Testis (tissue), 3 donors: ENCODE measurements around the gene AAK1. TPM values are rescaled to one million over a fixed set of nuclear protein-coding genes. Genes with fewer than 3 reads are reported as not detected.

Experiments used
- DNase-seq: peaks from one replicate; pipeline ENCODE4 v3.0.0-alpha.2; 2019
- H3K27ac ChIP-seq, 2 donors: fragments of 200-600 bp; sonication (generic); one replicate each; pipeline ENCODE4 v1.5.1; 2019
- H3K27me3 ChIP-seq: fragments of 200-600 bp; sonication (generic); one replicate; pipeline ENCODE4 v1.5.1; 2019
- H3K36me3 ChIP-seq: fragments of 200-600 bp; sonication (generic); one replicate; pipeline ENCODE4 v1.5.1; 2017; ENCODE audit warnings: low read depth; ENCODE audit errors: missing control alignments
- H3K4me1 ChIP-seq: fragments of 200-600 bp; sonication (generic); one replicate; pipeline ENCODE4 v1.5.1; 2019
- H3K4me3 ChIP-seq, 2 donors: fragments of 200-600 bp; sonication (generic); one replicate each; pipeline ENCODE4 v1.5.1; 2017 to 2019
- H3K9me3 ChIP-seq: fragments of 200-600 bp; sonication (generic); one replicate; pipeline ENCODE4 v1.5.1; 2017
- CTCF ChIP-seq, 3 experiments: fragments of 450-650 bp in 2 of 3; fragments of 200-600 bp in 1 of 3; sonication (generic) in 1 of 3; IDR thresholded peaks; one replicate each; pipeline ENCODE4 v1.5.1; 2016 to 2019; ENCODE audit warnings: antibody characterized with exemption in 3 of 3, mild to moderate bottlenecking in 2 of 3, moderate library complexity in 1 of 3
- POLR2A ChIP-seq: fragments of 450-650 bp; IDR thresholded peaks from one replicate; pipeline ENCODE4 v1.6.1; 2017; ENCODE audit warnings: antibody characterized with exemption, mild to moderate bottlenecking, moderate library complexity
- WGBS, 2 donors: methylation state at CpG; one replicate each; pipeline ENCODE4 v1.1.5; 2018; 5-methylcytosine and 5-hydroxymethylcytosine counted together
- intact Hi-C: fragments of 100-400 bp; cut with DNase I; formaldehyde crosslinking; loops from one replicate; pipeline ENCODE4 v1.15.1; 2023; ENCODE audit warnings: low total_unique reads
- polyA plus RNA-seq: library from polyadenylated mRNA; stranded (reverse); fragments of 350-450 nt; fragmentation: Illumina TruSeq; extraction: RNeasy Lipid Tissue Mini Kit (QIAGEN cat#74804); gene quantifications from one replicate; pipeline ENCODE4 v1.2.3, GENCODE V29; 2014; ENCODE audit warnings: low read depth, low replicate concordance; ENCODE audit not compliant: insufficient read depth
- total RNA-seq, 2 donors: library from RNA; depleted of rRNA; stranded (reverse); fragments of >200 nt; gene quantifications; one replicate each; pipeline ENCODE4 v1.2.3, GENCODE V29; 2016

The AAK1 gene
- total and polyA plus RNA-seq, 3 donors from 2014 or later: 20.3 to 62.1 (median 47.9) TPM

DNA sequence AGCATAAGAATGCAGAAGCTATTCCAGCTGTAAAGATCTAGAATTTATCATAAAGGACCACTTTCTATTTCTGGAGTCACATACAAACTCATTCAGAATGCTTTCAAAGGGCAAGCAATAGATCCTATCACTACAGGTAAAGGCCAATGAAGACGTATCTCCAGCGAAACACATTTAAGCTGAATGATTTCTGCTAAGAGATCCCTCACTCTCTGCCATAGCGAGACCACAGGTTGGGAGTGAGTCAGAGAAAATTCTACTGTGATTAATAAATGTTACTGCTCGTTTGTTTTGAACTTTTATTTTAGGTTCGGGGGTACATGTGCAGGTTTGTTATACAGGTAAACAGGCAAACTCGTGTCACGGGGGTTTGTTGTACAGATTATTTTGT lies 133.8 kb downstream of the AAK1 start:
- H3K27me3 ChIP-seq: no peaks in the 10 kb centered on the region
- no peak overlapping the region for H3K27ac ChIP-seq
- no peak for TF ChIP-seq POLR2A
- no peak for TF ChIP-seq CTCF (IDR thresholded peaks at IDR 0.05)
- no peaks in the 10 kb centered on the region for H3K4me1 ChIP-seq
- no peaks in the 10 kb centered on the region for H3K36me3 ChIP-seq
- H3K4me3 ChIP-seq: no peak overlapping the region
- intact Hi-C loops: no loop called here
- WGBS, 2 donors: 90 to 94% methylated on average over 7 of the region's 7 CpGs
- no peak for DNase-seq
- H3K9me3 ChIP-seq: no peaks in the 10 kb centered on the region

DNA sequence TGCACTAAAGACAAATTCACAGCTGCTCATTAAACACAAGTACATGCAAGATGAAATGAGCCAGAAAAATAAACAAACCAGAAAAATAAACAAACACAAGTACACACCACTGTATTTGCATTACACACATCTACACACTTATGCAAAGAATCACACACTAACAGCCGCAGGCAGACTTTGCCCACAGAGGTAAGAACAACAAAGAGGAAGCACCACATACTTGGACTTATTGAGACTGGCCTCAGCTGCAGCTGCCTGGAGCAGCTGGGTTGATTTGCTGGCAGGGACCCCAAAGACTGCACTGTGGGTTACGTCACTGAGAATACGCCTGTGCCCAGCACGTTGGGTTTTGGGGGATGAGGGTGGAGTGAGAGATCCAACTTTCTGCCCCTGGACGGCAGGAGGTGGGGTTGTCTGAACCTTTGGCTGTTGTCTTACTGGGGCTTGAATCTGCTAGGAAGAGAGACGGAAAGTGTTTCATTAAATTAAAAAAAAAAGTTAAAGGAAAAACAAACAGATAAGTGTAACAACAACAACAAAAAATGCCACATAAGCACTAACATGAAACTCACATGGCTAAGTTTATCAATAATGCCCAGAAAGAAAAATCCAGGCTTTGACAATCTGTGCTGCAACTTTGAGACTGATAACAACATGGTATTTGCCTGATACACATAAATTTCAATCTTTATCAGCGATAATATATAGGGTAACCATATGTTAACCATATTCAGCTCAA lies 134.4 kb downstream of the AAK1 start:
- Histone ChIP-seq H3K27ac (no peak overlapping the region), H3K9me3 (no peaks in the 10 kb centered on the region), H3K4me3 (no peak overlapping the region), H3K36me3 (no peaks in the 10 kb centered on the region), H3K4me1 (no peaks in the 10 kb centered on the region), H3K27me3 (no peaks in the 10 kb centered on the region)
- intact Hi-C loops: no loop called here
- TF ChIP-seq POLR2A: no peak
- no peak for TF ChIP-seq CTCF (IDR thresholded peaks at IDR 0.05)
- WGBS, 2 donors: 80 to 90% methylated on average over 7 of the region's 7 CpGs
- no peak for DNase-seq

DNA sequence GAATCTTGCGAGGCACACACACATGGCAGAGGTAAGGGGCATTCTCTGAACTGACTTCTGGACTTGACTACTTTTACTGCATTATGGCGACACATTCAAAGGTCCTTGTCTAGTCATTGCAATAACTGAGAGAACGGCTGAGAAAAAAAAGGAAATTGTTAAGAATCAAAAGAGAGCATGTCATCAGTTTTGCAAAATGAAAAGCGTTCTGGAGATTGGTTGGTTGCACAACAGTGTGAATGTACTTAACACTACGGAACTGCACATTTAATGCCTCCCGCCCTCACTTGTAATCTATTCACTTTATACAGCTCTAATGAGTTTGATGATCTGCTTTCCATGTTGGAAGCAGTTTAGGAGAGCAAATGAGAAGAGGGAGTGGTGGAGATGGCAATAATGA lies 137.8 kb downstream of the AAK1 start:
- Histone ChIP-seq H3K9me3 (no peaks in the 10 kb centered on the region), H3K36me3 (no peaks in the 10 kb centered on the region), H3K4me3 (no peak overlapping the region), H3K27ac (no peak overlapping the region), H3K27me3 (no peaks in the 10 kb centered on the region), H3K4me1 (no peaks in the 10 kb centered on the region)
- intact Hi-C loops: no loop called here
- no peak for DNase-seq
- WGBS, 2 donors: 88 to 99% methylated on average over 6 of the region's 6 CpGs
- TF ChIP-seq CTCF (IDR thresholded peaks at IDR 0.05): no peak
- TF ChIP-seq POLR2A: no peak

DNA sequence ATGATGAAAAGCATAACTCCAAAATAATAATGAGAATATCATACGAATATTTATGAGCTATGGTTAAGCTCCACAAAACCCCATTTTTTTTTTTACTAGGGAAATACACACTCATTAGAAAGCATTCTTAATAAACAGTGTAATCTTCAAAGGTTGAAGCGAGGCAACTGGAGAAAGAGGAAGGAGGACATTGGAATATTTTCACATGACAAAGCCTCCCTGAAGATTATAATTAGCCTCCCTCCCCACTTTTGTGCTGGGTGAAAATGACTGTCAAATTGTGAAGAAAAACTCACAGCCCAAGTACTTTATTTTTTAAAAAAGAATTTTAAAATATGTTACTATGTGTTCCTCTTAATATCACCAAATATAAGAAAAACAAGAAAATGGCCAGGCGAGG lies 142.2 kb downstream of the AAK1 start:
- DNase-seq: no peak
- Histone ChIP-seq H3K4me3 (no peak overlapping the region), H3K9me3 (no peaks in the 10 kb centered on the region), H3K27me3 (no peaks in the 10 kb centered on the region), H3K27ac (no peak overlapping the region), H3K4me1 (no peaks in the 10 kb centered on the region), H3K36me3 (no peaks in the 10 kb centered on the region)
- TF ChIP-seq POLR2A (no peak), CTCF (IDR thresholded peaks at IDR 0.05) (no peak)
- intact Hi-C loops: no loop called here
- WGBS, 2 donors: 84 to 95% methylated on average over 3 of the region's 3 CpGs

GRCh38 chr2:69499966-69500365 lies 143.6 kb downstream of the AAK1 start:
- DNase-seq: no peak
- TF ChIP-seq CTCF (IDR thresholded peaks at IDR 0.05) (no peak), POLR2A (no peak)
- Histone ChIP-seq H3K4me1 (no peaks in the 10 kb centered on the region), H3K27me3 (no peaks in the 10 kb centered on the region), H3K9me3 (no peaks in the 10 kb centered on the region), H3K36me3 (no peaks in the 10 kb centered on the region), H3K27ac (no peak overlapping the region), H3K4me3 (no peak overlapping the region)
- 72 to 84% methylated on average over 3 of the region's 3 CpGs for WGBS, 2 donors
- intact Hi-C loops: no loop called here
